HL-60 (cell line): ENCODE data around the gene NFATC2IP.

Experiments
- DNase-seq, 2 experiments: peaks; one replicate each; pipeline ENCODE4 v3.0.0-alpha.2; 2010 to 2020; ENCODE audit warnings: low read depth in 1 of 2, low spot score in 1 of 2
- H3K27ac ChIP-seq: fragments of 250-450 bp; sonication (Bioruptor Pico); replicated peaks from 2 replicates; pipeline ENCODE4 v1.5.1; 2020; ENCODE audit warnings: mild to moderate bottlenecking, moderate library complexity
- H3K27me3 ChIP-seq: fragments of 250-450 bp; sonication (Bioruptor Pico); 2 replicates; pipeline ENCODE4 v1.5.1; 2021; ENCODE audit warnings: mild to moderate bottlenecking, moderate library complexity; ENCODE audit not compliant: insufficient read depth, poor library complexity, severe bottlenecking
- H3K4me3 ChIP-seq: replicated peaks from 2 replicates; pipeline ENCODE4 v1.5.1; 2011; ENCODE audit warnings: mild to moderate bottlenecking, control low read depth, low read length; ENCODE audit not compliant: insufficient read depth
- CTCF ChIP-seq: IDR thresholded peaks from one replicate; pipeline ENCODE4 v1.5.1; 2011; ENCODE audit warnings: low read length, control low read depth, inconsistent platforms; ENCODE audit not compliant: insufficient read depth
- GABPA ChIP-seq: IDR thresholded peaks from 2 replicates; pipeline ENCODE4 v1.6.1; 2012; ENCODE audit warnings: low read depth
- POLR2AphosphoS5 ChIP-seq: IDR thresholded peaks from 2 replicates; pipeline ENCODE4 v1.6.1; 2012; ENCODE audit warnings: low read depth
- REST ChIP-seq: IDR thresholded peaks from 2 replicates; pipeline ENCODE4 v1.6.1; 2012; ENCODE audit warnings: low read depth; ENCODE audit not compliant: insufficient replicate concordance
- SPI1 ChIP-seq: IDR thresholded peaks from 2 replicates; pipeline ENCODE4 v1.6.1; 2012; ENCODE audit warnings: low read depth, mild to moderate bottlenecking, borderline replicate concordance

NFATC2IP gene

GRCh38 chr16:28986492-28986891, 35.8 kb downstream of the NFATC2IP start:
- H3K4me3 ChIP-seq, result no peak overlapping the region
- H3K27me3 ChIP-seq, result no peaks in the 10 kb centered on the region
- DNase-seq, result no peak
- no peak overlapping the region for H3K27ac ChIP-seq
- TF ChIP-seq CTCF, result no peak
- TF ChIP-seq REST, result no peak

- Histone ChIP-seq H3K27ac (no peak overlapping the region), H3K4me3 (no peak overlapping the region), H3K27me3 (no peaks in the 10 kb centered on the region)
- TF ChIP-seq CTCF (no peak), REST (no peak), GABPA (no peak), POLR2AphosphoS5 (no peak), SPI1 (no peak)
- DNase-seq, result no peak
These were observed 36.6 kb downstream of the NFATC2IP start for GRCh38 chr16:28987170-28987853.

- DNase-seq, result no peak
- Histone ChIP-seq H3K4me3 (no peak overlapping the region), H3K27ac (no peak overlapping the region), H3K27me3 (no peaks in the 10 kb centered on the region)
- TF ChIP-seq CTCF (no peak), REST (no peak)
These were observed 38.6 kb downstream of the NFATC2IP start for GRCh38 chr16:28989363-28989762.
